Colon (tissue), 2 donors: ENCODE measurements around the gene TTC13.

Source experiments
- FAIRE-seq: peaks from 2 replicates; lab custom pipeline; 2012; peaks lifted over from hg19 to GRCh38; lab: Jason Lieb, UNC
- donor health status: control.
- donor health status: control.

The TTC13 gene

GRCh38 chr1:230905733-230906132 is 72.9 kb downstream of the TTC13 start:
- no peak for FAIRE-seq

GRCh38 chr1:230902349-230902923 is 76.2 kb downstream of the TTC13 start:
- no peak for FAIRE-seq

GRCh38 chr1:230901671-230902070 is 77.0 kb downstream of the TTC13 start:
- FAIRE-seq, result no peak

- FAIRE-seq, result no peak
These were observed 77.7 kb downstream of the TTC13 start for GRCh38 chr1:230900984-230901383.

- no peak for FAIRE-seq
These were observed 78.8 kb downstream of the TTC13 start for GRCh38 chr1:230899841-230900251.

GRCh38 chr1:230898748-230899147 is 79.9 kb downstream of the TTC13 start:
- FAIRE-seq, result no peak

- FAIRE-seq, result no peak
These were observed 80.5 kb downstream of the TTC13 start for GRCh38 chr1:230898144-230898543.

GRCh38 chr1:230896779-230897178 is 81.9 kb downstream of the TTC13 start:
- FAIRE-seq, result no peak

- no peak for FAIRE-seq
These were observed 83.2 kb downstream of the TTC13 start for GRCh38 chr1:230895452-230895851.

GRCh38 chr1:230894664-230895063 is 84.0 kb downstream of the TTC13 start:
- FAIRE-seq, result no peak

GRCh38 chr1:230894032-230894431 is 84.6 kb downstream of the TTC13 start:
- FAIRE-seq, result no peak

GRCh38 chr1:230892018-230892491 is 86.6 kb downstream of the TTC13 start:
- FAIRE-seq, result no peak

GRCh38 chr1:230891413-230891812 is 87.2 kb downstream of the TTC13 start:
- no peak for FAIRE-seq

GRCh38 chr1:230884646-230885045 is 94.0 kb downstream of the TTC13 start:
- FAIRE-seq, result no peak

- FAIRE-seq, result no peak
These were observed 94.7 kb downstream of the TTC13 start for GRCh38 chr1:230883967-230884366.

GRCh38 chr1:230879778-230880177 is 98.9 kb downstream of the TTC13 start:
- FAIRE-seq, result no peak

- FAIRE-seq, result no peak
These were observed 100.1 kb downstream of the TTC13 start for GRCh38 chr1:230878591-230878990.

- no peak for FAIRE-seq
These were observed 100.6 kb downstream of the TTC13 start for GRCh38 chr1:230877924-230878590.

GRCh38 chr1:230877146-230877923 is 101.3 kb downstream of the TTC13 start:
- FAIRE-seq, result no peak

GRCh38 chr1:230876660-230877059 is 102.0 kb downstream of the TTC13 start:
- no peak for FAIRE-seq

- no peak for FAIRE-seq
These were observed 103.3 kb downstream of the TTC13 start for GRCh38 chr1:230875370-230875769.

- no peak for FAIRE-seq
These were observed 107.7 kb downstream of the TTC13 start for GRCh38 chr1:230870916-230871315.

- no peak for FAIRE-seq
These were observed 109.2 kb downstream of the TTC13 start for GRCh38 chr1:230869500-230869899.
